HEK293 (cell line): Measurements from ENCODE around the gene ISL2.

ENCODE experiments used
- CTCF ChIA-PET: fragments of 350-600 bp; formaldehyde crosslinking; extraction: SDS; loops from one replicate; lab custom pipeline; 2021; ENCODE audit warnings: antibody characterized with exemption; lab: Yijun Ruan, JAX
- POLR2A ChIA-PET: fragments of 300-600 bp; formaldehyde crosslinking; extraction: SDS; loops from one replicate; lab custom pipeline; 2020; ENCODE audit warnings: antibody characterized with exemption, inconsistent platforms; lab: Yijun Ruan, JAX
- H3K27ac ChIP-seq: fragments of 200-500 bp; sonication (Bioruptor generic); 2 replicates; pipeline ENCODE4 v1.5.1; 2014; ENCODE audit warnings: low read depth, low read length, control low read depth, inconsistent platforms; ENCODE audit errors: extremely low read depth
- H3K36me3 ChIP-seq, 2 experiments: fragments of 200-500 bp in 1 of 2; sonication (Bioruptor generic) in 1 of 2; 1 replicate in 1 of 2; 2 replicates in 1 of 2; pipeline ENCODE4 v1.5.1; 2014 to 2017; ENCODE audit warnings: inconsistent platforms in 2 of 2, low read length in 2 of 2; ENCODE audit not compliant: control insufficient read depth in 2 of 2, insufficient read depth in 1 of 2
- H3K4me1 ChIP-seq: fragments of 200-500 bp; sonication (Bioruptor generic); 2 replicates; pipeline ENCODE4 v1.5.1; 2014; ENCODE audit warnings: mild to moderate bottlenecking, low read length, inconsistent platforms; ENCODE audit not compliant: control insufficient read depth, insufficient read depth
- H3K4me3 ChIP-seq: 2 replicates; pipeline ENCODE4 v1.5.1; 2011; ENCODE audit warnings: low read depth, mild to moderate bottlenecking, control low read depth, low read length, moderate library complexity
- H3K9me3 ChIP-seq: fragments of 200-500 bp; sonication (Bioruptor generic); 2 replicates; pipeline ENCODE4 v1.5.1; 2014; ENCODE audit warnings: low read depth, low read length, inconsistent platforms; ENCODE audit not compliant: control insufficient read depth, insufficient read depth
- SCRT2 ChIP-seq: fragments of 450-650 bp; formaldehyde crosslinking; IDR thresholded peaks from 2 replicates; pipeline ENCODE4 v1.5.1; 2016; ENCODE audit warnings: missing biosample characterization, missing genetic modification characterization
- SETDB1 ChIP-seq: IDR thresholded peaks from one replicate; pipeline ENCODE4 v1.6.1; 2017; ENCODE audit warnings: mild to moderate bottlenecking, low read length, moderate library complexity, mixed read lengths; ENCODE audit not compliant: insufficient read length
- SP3 ChIP-seq: fragments of 450-650 bp; formaldehyde crosslinking; IDR thresholded peaks from 2 replicates; pipeline ENCODE4 v1.5.1; 2016; ENCODE audit warnings: missing biosample characterization, missing genetic modification characterization
- ZBTB17 ChIP-seq: fragments of 450-650 bp; formaldehyde crosslinking; IDR thresholded peaks from 2 replicates; pipeline ENCODE4 v1.5.1; 2016; ENCODE audit warnings: missing biosample characterization, missing genetic modification characterization
- ZEB2 ChIP-seq: fragments of 450-650 bp; formaldehyde crosslinking; IDR thresholded peaks from 2 replicates; pipeline ENCODE4 v1.5.1; 2016; ENCODE audit warnings: missing biosample characterization, missing genetic modification characterization
- ZFHX2 ChIP-seq: fragments of 450-650 bp; formaldehyde crosslinking; conservative IDR thresholded peaks from 2 replicates; pipeline ENCODE4 v1.5.1; 2016; ENCODE audit warnings: missing biosample characterization, missing genetic modification characterization
- ZNF174 ChIP-seq: fragments of 450-650 bp; formaldehyde crosslinking; IDR thresholded peaks from 2 replicates; pipeline ENCODE4 v1.5.0; 2017; ENCODE audit warnings: missing biosample characterization, mild to moderate bottlenecking, missing genetic modification characterization
- ZNF214 ChIP-seq: fragments of 450-650 bp; formaldehyde crosslinking; IDR thresholded peaks from 2 replicates; pipeline ENCODE4 v1.5.1; 2017; ENCODE audit warnings: missing biosample characterization, mild to moderate bottlenecking, missing genetic modification characterization, borderline replicate concordance
- ZNF266 ChIP-seq: fragments of 450-650 bp; formaldehyde crosslinking; IDR thresholded peaks from 2 replicates; pipeline ENCODE4 v1.5.1; 2016; ENCODE audit warnings: missing biosample characterization, missing genetic modification characterization, low read depth
- ZNF335 ChIP-seq: fragments of 450-650 bp; formaldehyde crosslinking; conservative IDR thresholded peaks from 2 replicates; pipeline ENCODE4 v1.5.1; 2016; ENCODE audit warnings: missing biosample characterization, missing genetic modification characterization
- ZNF341 ChIP-seq: fragments of 450-650 bp; formaldehyde crosslinking; IDR thresholded peaks from 2 replicates; pipeline ENCODE4; 2016; ENCODE audit warnings: low read depth, missing biosample characterization, missing genetic modification characterization
- ZNF48 ChIP-seq: fragments of 450-650 bp; formaldehyde crosslinking; IDR thresholded peaks from 2 replicates; pipeline ENCODE4 v1.5.1; 2016; ENCODE audit warnings: missing biosample characterization, missing genetic modification characterization
- ZNF549 ChIP-seq: fragments of 450-650 bp; IDR thresholded peaks from 2 replicates; pipeline ENCODE4 v1.5.1; 2018; ENCODE audit warnings: missing biosample characterization, missing genetic modification characterization, mild to moderate bottlenecking, inconsistent platforms, moderate library complexity
- ZNF610 ChIP-seq: fragments of 450-650 bp; formaldehyde crosslinking; IDR thresholded peaks from 2 replicates; pipeline ENCODE4 v1.5.1; 2016; ENCODE audit warnings: missing biosample characterization, missing genetic modification characterization, borderline replicate concordance
- TF ChIP-seq, protein P1 (sequence below): fragments of 450-650 bp; formaldehyde crosslinking; IDR thresholded peaks from 2 replicates; pipeline ENCODE4 v1.5.1; 2016; ENCODE audit warnings: missing biosample characterization, missing genetic modification characterization
- TF ChIP-seq, protein P2 (sequence below): sonication (generic); formaldehyde crosslinking; IDR thresholded peaks from 2 replicates; pipeline ENCODE4 v1.8.1; 2022; ENCODE audit warnings: mild to moderate bottlenecking, moderate library complexity, missing genetic modification reagents
- TF ChIP-seq, protein P3 (sequence below): fragments of 450-650 bp; formaldehyde crosslinking; IDR thresholded peaks from 2 replicates; pipeline ENCODE4 v1.5.1; 2016; ENCODE audit warnings: missing biosample characterization, missing genetic modification characterization
- TF ChIP-seq, protein P4 (sequence below): fragments of 450-650 bp; formaldehyde crosslinking; optimal IDR thresholded peaks from 2 replicates; pipeline ENCODE3; 2016; ENCODE audit warnings: missing biosample characterization, mild to moderate bottlenecking, missing genetic modification characterization
- TF ChIP-seq, protein P5 (sequence below): fragments of 450-650 bp; formaldehyde crosslinking; IDR thresholded peaks from 2 replicates; pipeline ENCODE4 v1.5.1; 2016; ENCODE audit warnings: missing biosample characterization, missing genetic modification characterization
- TF ChIP-seq, protein P6 (sequence below): fragments of 450-650 bp; formaldehyde crosslinking; IDR thresholded peaks from 2 replicates; pipeline ENCODE4 v1.5.1; 2017; ENCODE audit warnings: missing biosample characterization, missing genetic modification characterization
- TF ChIP-seq, protein P7 (sequence below): fragments of 450-650 bp; formaldehyde crosslinking; IDR thresholded peaks from 2 replicates; pipeline ENCODE4 v1.5.1; 2016; ENCODE audit warnings: missing biosample characterization, missing genetic modification characterization

ISL2 gene

DNA sequence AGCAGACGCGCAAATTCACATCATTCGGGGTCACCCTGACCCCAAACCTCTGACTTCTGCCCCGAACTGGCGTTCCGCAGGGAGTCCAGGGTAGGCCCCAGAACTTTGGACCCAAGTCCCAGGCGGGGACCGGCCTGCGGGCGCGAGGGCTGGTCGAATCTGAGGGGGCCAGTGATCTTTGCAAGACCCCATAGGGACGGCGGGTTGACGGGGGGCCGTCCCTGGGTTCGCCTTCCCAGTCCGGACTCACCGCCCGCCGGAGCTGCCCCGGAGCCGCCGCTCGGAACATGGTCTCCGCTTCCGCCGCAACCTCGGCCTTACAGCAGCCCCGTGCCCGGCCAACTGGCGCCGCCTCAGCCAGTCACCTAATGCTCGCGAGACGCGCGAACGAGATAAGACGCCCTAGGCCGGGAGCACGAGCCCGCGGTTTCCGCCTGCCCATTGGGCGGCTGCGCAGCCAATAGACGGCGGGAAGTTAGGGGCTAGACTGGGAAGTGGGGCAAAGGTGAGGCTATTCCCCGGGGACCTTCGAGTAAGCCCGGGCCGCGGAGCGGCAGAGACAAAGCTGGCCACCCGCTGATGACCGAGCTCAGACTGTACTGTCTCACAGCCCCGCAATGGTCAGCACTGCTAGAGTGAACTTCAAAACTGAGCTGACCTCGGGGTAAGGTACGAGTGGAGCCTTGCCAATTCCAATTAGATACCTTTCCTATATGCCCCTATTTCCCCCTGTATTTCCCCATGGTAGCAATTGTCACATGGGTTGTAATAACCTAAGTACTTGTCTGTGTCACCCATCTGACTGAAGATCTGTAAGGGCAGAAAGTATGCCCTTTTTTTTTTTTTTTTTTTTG, 25.2 kb upstream of the ISL2 start, which contains the start of gene ETFA (continued):
- TF ChIP-seq, protein P1, sequence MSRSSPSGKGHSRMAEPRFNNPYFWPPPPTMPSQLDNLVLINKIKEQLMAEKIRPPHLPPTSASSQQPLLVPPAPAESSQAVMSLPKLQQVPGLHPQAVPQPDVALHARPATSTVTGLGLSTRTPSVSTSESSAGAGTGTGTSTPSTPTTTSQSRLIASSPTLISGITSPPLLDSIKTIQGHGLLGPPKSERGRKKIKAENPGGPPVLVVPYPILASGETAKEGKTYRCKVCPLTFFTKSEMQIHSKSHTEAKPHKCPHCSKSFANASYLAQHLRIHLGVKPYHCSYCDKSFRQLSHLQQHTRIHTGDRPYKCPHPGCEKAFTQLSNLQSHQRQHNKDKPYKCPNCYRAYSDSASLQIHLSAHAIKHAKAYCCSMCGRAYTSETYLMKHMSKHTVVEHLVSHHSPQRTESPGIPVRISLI: peak; percentile 66; the same call in 1 of the 2 replicates
- peak; percentile 95 for TF ChIP-seq ZNF610 (tag by site-specific recombination)
- TF ChIP-seq ZFHX2: no peak
- peak; percentile 79 for TF ChIP-seq ZEB2 (tag by site-specific recombination)
- TF ChIP-seq ZNF48 (tag by site-specific recombination): no peak
- no peak for TF ChIP-seq ZNF549 (tag by site-specific recombination)
- TF ChIP-seq ZNF341 (tag by site-specific recombination): peak; percentile 45
- TF ChIP-seq SCRT2 (tag by site-specific recombination): no peak
- TF ChIP-seq ZNF266 (tag by site-specific recombination): 0 out of 2 replicates have a peak, but pooled peaks have one; percentile 19
- peak; percentile 52 for TF ChIP-seq SP3 (tag by site-specific recombination)
- peak; percentile 83 for TF ChIP-seq ZBTB17 (tag by site-specific recombination)
- TF ChIP-seq, protein P2, sequence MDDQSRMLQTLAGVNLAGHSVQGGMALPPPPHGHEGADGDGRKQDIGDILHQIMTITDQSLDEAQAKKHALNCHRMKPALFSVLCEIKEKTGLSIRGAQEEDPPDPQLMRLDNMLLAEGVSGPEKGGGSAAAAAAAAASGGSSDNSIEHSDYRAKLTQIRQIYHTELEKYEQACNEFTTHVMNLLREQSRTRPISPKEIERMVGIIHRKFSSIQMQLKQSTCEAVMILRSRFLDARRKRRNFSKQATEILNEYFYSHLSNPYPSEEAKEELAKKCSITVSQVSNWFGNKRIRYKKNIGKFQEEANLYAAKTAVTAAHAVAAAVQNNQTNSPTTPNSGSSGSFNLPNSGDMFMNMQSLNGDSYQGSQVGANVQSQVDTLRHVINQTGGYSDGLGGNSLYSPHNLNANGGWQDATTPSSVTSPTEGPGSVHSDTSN (CRISPR knock-in tag): peak; percentile 96
- TF ChIP-seq, protein P3, sequence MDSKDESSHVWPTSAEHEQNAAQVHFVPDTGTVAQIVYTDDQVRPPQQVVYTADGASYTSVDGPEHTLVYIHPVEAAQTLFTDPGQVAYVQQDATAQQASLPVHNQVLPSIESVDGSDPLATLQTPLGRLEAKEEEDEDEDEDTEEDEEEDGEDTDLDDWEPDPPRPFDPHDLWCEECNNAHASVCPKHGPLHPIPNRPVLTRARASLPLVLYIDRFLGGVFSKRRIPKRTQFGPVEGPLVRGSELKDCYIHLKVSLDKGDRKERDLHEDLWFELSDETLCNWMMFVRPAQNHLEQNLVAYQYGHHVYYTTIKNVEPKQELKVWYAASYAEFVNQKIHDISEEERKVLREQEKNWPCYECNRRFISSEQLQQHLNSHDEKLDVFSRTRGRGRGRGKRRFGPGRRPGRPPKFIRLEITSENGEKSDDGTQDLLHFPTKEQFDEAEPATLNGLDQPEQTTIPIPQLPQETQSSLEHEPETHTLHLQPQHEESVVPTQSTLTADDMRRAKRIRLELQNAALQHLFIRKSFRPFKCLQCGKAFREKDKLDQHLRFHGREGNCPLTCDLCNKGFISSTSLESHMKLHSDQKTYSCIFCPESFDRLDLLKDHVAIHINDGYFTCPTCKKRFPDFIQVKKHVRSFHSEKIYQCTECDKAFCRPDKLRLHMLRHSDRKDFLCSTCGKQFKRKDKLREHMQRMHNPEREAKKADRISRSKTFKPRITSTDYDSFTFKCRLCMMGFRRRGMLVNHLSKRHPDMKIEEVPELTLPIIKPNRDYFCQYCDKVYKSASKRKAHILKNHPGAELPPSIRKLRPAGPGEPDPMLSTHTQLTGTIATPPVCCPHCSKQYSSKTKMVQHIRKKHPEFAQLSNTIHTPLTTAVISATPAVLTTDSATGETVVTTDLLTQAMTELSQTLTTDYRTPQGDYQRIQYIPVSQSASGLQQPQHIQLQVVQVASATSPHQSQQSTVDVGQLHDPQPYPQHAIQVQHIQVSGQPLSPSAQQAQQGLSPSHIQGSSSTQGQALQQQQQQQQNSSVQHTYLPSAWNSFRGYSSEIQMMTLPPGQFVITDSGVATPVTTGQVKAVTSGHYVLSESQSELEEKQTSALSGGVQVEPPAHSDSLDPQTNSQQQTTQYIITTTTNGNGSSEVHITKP (tag by site-specific recombination): peak; percentile 57
- TF ChIP-seq ZNF335 (tag by site-specific recombination): peak; percentile 98
- TF ChIP-seq, protein P4, sequence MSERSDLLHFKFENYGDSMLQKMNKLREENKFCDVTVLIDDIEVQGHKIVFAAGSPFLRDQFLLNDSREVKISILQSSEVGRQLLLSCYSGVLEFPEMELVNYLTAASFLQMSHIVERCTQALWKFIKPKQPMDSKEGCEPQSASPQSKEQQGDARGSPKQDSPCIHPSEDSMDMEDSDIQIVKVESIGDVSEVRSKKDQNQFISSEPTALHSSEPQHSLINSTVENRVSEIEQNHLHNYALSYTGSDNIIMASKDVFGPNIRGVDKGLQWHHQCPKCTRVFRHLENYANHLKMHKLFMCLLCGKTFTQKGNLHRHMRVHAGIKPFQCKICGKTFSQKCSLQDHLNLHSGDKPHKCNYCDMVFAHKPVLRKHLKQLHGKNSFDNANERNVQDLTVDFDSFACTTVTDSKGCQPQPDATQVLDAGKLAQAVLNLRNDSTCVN (tag by site-specific recombination): peak; percentile 88
- TF ChIP-seq ZNF174 (tag by site-specific recombination): no peak
- no peak for TF ChIP-seq SETDB1
- TF ChIP-seq, all 188 proteins: peak for 61

DNA sequence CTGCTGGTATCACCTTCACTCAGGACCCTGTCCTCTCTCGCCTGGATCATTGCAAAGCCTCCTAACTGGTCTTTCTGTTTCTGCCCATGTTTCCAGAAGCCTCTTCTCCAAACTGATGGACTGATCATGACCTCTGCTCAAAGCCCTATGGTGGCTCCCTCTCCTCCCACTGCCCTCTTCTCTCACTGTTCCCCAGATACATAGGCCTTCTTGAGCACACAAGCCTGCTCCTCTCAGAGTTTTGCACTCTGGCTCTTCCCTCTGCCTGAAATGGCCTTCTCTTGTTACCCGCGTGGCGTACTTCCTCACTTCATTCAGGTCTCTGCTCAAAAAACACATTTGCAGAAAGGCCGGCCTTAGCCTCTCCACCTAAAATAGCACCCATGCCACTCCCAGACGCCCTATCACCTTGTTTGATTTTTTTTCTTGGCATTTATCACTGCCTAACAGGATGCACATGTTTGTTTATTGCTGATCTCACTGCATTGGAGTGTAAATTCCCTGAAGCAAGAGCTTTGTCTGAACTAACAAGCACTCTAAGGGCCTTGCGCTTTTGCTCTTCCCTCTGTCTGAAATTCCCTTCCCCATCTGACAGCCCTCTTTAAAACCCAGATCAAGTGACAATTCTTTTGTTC, 23.9 kb upstream of the ISL2 start:
- no peaks in the 10 kb centered on the region for H3K9me3 ChIP-seq
- peaks cover 13% of the 10 kb centered on the region; the same call in 1 of the 2 replicates for H3K4me1 ChIP-seq
- no peak overlapping the region for H3K4me3 ChIP-seq
- POLR2A ChIA-PET: interaction anchor here (1.1 to 1.4 kb wide), 3 partner anchors 11 to 34 kb away, joined by 3 to 34 read pairs (median 4); partner anchors contain the start of gene ISL2
- peak overlapping the region; percentile 0; the same call in 1 of the 2 replicates for H3K27ac ChIP-seq
- no peaks in the 10 kb centered on the region for H3K36me3 ChIP-seq
- CTCF ChIA-PET: interaction anchor here (0.6 to 1.3 kb wide), 7 partner anchors 15 to 212 kb away, joined by 3 to 4 read pairs (median 3); no protein-coding TSS in a partner anchor
- TF ChIP-seq ZBTB17 (tag by site-specific recombination): peak; percentile 82
- TF ChIP-seq, protein P2 (CRISPR knock-in tag): no peak
- TF ChIP-seq, protein P5, sequence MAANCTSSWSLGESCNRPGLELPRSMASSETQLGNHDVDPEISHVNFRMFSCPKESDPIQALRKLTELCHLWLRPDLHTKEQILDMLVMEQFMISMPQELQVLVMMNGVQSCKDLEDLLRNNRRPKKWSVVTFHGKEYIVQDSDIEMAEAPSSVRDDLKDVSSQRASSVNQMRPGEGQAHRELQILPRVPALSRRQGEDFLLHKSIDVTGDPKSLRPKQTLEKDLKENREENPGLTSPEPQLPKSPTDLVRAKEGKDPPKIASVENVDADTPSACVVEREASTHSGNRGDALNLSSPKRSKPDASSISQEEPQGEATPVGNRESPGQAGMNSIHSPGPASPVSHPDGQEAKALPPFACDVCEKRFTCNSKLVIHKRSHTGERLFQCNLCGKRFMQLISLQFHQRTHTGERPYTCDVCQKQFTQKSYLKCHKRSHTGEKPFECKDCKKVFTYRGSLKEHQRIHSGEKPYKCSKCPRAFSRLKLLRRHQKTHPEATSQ (tag by site-specific recombination): no peak
- TF ChIP-seq, protein P6, sequence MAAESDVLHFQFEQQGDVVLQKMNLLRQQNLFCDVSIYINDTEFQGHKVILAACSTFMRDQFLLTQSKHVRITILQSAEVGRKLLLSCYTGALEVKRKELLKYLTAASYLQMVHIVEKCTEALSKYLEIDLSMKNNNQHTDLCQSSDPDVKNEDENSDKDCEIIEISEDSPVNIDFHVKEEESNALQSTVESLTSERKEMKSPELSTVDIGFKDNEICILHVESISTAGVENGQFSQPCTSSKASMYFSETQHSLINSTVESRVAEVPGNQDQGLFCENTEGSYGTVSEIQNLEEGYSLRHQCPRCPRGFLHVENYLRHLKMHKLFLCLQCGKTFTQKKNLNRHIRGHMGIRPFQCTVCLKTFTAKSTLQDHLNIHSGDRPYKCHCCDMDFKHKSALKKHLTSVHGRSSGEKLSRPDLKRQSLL (tag by site-specific recombination): no peak
- TF ChIP-seq, protein P7, sequence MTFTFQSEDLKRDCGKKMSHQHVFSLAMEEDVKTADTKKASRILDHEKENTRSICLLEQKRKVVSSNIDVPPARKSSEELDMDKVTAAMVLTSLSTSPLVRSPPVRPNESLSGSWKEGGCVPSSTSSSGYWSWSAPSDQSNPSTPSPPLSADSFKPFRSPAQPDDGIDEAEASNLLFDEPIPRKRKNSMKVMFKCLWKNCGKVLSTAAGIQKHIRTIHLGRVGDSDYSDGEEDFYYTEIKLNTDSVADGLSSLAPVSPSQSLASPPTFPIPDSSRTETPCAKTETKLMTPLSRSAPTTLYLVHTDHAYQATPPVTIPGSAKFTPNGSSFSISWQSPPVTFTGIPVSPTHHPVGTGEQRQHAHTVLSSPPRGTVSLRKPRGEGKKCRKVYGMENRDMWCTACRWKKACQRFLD (tag by site-specific recombination): no peak
- TF ChIP-seq ZNF214 (tag by site-specific recombination): no peak
